K562 (cell line): ENCODE measurements around the gene ZNRF1. TPM values are rescaled to one million over a fixed set of nuclear protein-coding genes. Genes with fewer than 3 reads are reported as not detected.

Experiments used
- ATAC-seq: fragments of 200-7000 bp; cut with Tn5 transposase; 3 replicates; pipeline ENCODE4 v1.9.1; 2020; ENCODE audit warnings: moderate library complexity
- BruUV-seq: library from RNA; stranded (reverse); fragments of 400-500 nt; replicated peaks from 2 replicates; lab custom pipeline; 2021; lab: Mats Ljungman, UMichigan
- CTCF ChIA-PET: fragments of 300-600 bp; formaldehyde crosslinking; extraction: SDS; loops from one replicate; lab custom pipeline; 2021; ENCODE audit warnings: low intra/inter-chr PET ratio; lab: Yijun Ruan, JAX
- POLR2A ChIA-PET: fragments of 300-600, 350-650 bp; sonication (Branson Sonifier 250); formaldehyde crosslinking; extraction: SDS; loops from one replicate; lab custom pipeline; 2021; ENCODE audit warnings: antibody characterized with exemption, inconsistent platforms; lab: Yijun Ruan, JAX
- DNase-seq, 4 experiments: peaks; one replicate each; pipeline versions ENCODE4 v3.0.0 to v3.0.0-alpha.2; 2011 to 2018; ENCODE audit warnings: low spot score in 3 of 4, mixed read lengths in 3 of 4; ENCODE audit errors: extremely low read depth in 1 of 4
- FAIRE-seq: peaks from 2 replicates; lab custom pipeline; 2011; peaks lifted over from hg19 to GRCh38; lab: Jason Lieb, UNC
- H2AFZ ChIP-seq: 2 replicates; pipeline ENCODE4 v1.6.0; 2011; ENCODE audit warnings: low read depth, low read length, control low read depth, inconsistent platforms
- H3K27ac ChIP-seq: fragments of 200-600 bp; 3 replicates; pipeline ENCODE4 v1.8.0; 2011; ENCODE audit warnings: low read depth, mild to moderate bottlenecking, control low read depth, inconsistent platforms, low read length, moderate library complexity, mixed read lengths; ENCODE audit errors: extremely low read depth
- H3K27me3 ChIP-seq, 2 experiments: fragments of 300-600 bp in 1 of 2; 2 replicates in 1 of 2; 3 replicates in 1 of 2; pipeline versions ENCODE4 v1.6.0 to v1.8.0; 2011; ENCODE audit warnings: inconsistent platforms in 2 of 2, low read length in 2 of 2, mild to moderate bottlenecking in 1 of 2, mixed read lengths in 1 of 2, moderate library complexity in 1 of 2; ENCODE audit not compliant: control insufficient read depth in 2 of 2, insufficient read depth in 2 of 2
- H3K36me3 ChIP-seq: fragments of 300-600 bp; 3 replicates; pipeline ENCODE4 v1.8.0; 2011; ENCODE audit warnings: mild to moderate bottlenecking, low read length, inconsistent platforms; ENCODE audit not compliant: control insufficient read depth, insufficient read depth
- H3K4me1 ChIP-seq, 2 experiments: fragments of 200-600 bp in 1 of 2; replicated peaks in 1 of 2; 2 replicates in 1 of 2; 3 replicates in 1 of 2; pipeline versions ENCODE4 v1.5.1 to v1.8.0; 2011; ENCODE audit warnings: inconsistent platforms in 2 of 2, low read length in 2 of 2, mild to moderate bottlenecking in 1 of 2, mixed read lengths in 1 of 2, moderate library complexity in 1 of 2; ENCODE audit not compliant: control insufficient read depth in 2 of 2, insufficient read depth in 2 of 2
- H3K4me2 ChIP-seq: 2 replicates; pipeline ENCODE4 v1.6.1; 2011; ENCODE audit warnings: low read length, control low read depth, inconsistent platforms, mixed read lengths; ENCODE audit not compliant: insufficient read depth
- H3K4me3 ChIP-seq: fragments of 200-600 bp; sonication (generic), shearing (Covaris generic); 2 replicates; pipeline ENCODE4 v1.5.1; 2016; ENCODE audit warnings: control low read depth, inconsistent platforms
- H3K79me2 ChIP-seq: fragments of 200-600 bp; 3 replicates; pipeline ENCODE4 v1.8.0; 2011; ENCODE audit warnings: low read length, inconsistent platforms; ENCODE audit not compliant: control insufficient read depth, insufficient read depth
- H3K9ac ChIP-seq, 2 experiments: 2 replicates each; pipeline versions ENCODE4 v1.6.0 to v1.6.1; 2011; ENCODE audit warnings: low read depth in 2 of 2, low read length in 2 of 2, control low read depth in 1 of 2, inconsistent platforms in 1 of 2, mild to moderate bottlenecking in 1 of 2, mixed read lengths in 1 of 2; ENCODE audit not compliant: insufficient read depth in 1 of 2
- H3K9me1 ChIP-seq: one replicate; pipeline ENCODE4 v1.6.0; 2011; ENCODE audit warnings: inconsistent platforms, mild to moderate bottlenecking, low read length, moderate library complexity; ENCODE audit not compliant: control insufficient read depth, insufficient read depth
- H3K9me3 ChIP-seq: replicated peaks from 2 replicates; pipeline ENCODE4 v1.5.1; 2011; ENCODE audit warnings: low read depth, low read length, inconsistent platforms; ENCODE audit not compliant: control insufficient read depth, insufficient read depth
- H4K20me1 ChIP-seq: replicated peaks from 2 replicates; pipeline ENCODE4 v1.6.1; 2011; ENCODE audit warnings: low read length, inconsistent platforms, mixed read lengths; ENCODE audit not compliant: control insufficient read depth, insufficient read depth
- ARID4B ChIP-seq: sonication (generic); formaldehyde crosslinking; IDR thresholded peaks from 2 replicates; pipeline ENCODE4 v1.8.0; 2022; ENCODE audit warnings: mild to moderate bottlenecking, missing genetic modification reagents
- GTF3C2 ChIP-seq: IDR thresholded peaks from 3 replicates; pipeline ENCODE4 v1.6.1; 2011; ENCODE audit warnings: borderline replicate concordance, mild to moderate bottlenecking, moderate library complexity; ENCODE audit not compliant: insufficient read length; ENCODE audit errors: extremely low read depth
- HDAC2 ChIP-seq: fragments of 450-650 bp; IDR thresholded peaks from 2 replicates; pipeline ENCODE4 v1.6.1; 2016; ENCODE audit warnings: mild to moderate bottlenecking
- MAFG ChIP-seq: fragments of 450-650 bp; conservative IDR thresholded peaks from 2 replicates; pipeline ENCODE4 v1.6.1; 2016; ENCODE audit warnings: missing genetic modification characterization, missing compliant biosample characterization
- PCBP1 ChIP-seq: fragments of 200-400 bp; formaldehyde crosslinking; IDR thresholded peaks from 2 replicates; pipeline ENCODE4 v1.6.1; 2018; ENCODE audit warnings: mild to moderate bottlenecking, low read depth, low read length; ENCODE audit not compliant: poor library complexity, severe bottlenecking
- SMC3 ChIP-seq: conservative IDR thresholded peaks from 2 replicates; pipeline ENCODE4 v1.6.1; 2011; ENCODE audit warnings: low read depth, low read length, improper control_type of control experiment; ENCODE audit not compliant: insufficient read depth
- XRCC5 ChIP-seq: fragments of 200-400 bp; formaldehyde crosslinking; IDR thresholded peaks from 2 replicates; pipeline ENCODE4 v1.6.1; 2017; ENCODE audit warnings: low read depth, mild to moderate bottlenecking, low read length
- ZNF175 ChIP-seq: fragments of 200-800 bp; sonication (Bioruptor generic); IDR thresholded peaks from 2 replicates; pipeline ENCODE4 v1.6.1; 2016; ENCODE audit warnings: low read depth, mild to moderate bottlenecking, missing genetic modification characterization, missing compliant biosample characterization
- WGBS: fragments of 100-300 bp; shearing (Covaris generic); methylation state at CpG from one replicate; pipeline ENCODE4 v1.1.6; 2016; ENCODE audit warnings: low coverage, mixed read lengths; ENCODE audit not compliant: insufficient coverage; ENCODE audit errors: missing lambda C conversion rate; 5-methylcytosine and 5-hydroxymethylcytosine counted together
- in situ Hi-C: fragments of 300-500 bp; cut with MboI; formaldehyde crosslinking; loops from 4 replicates; pipeline ENCODE4 v1.15.0; 2018; ENCODE audit warnings: inconsistent platforms, mixed read lengths
- intact Hi-C: fragments of 100-400 bp; cut with micrococcal nuclease; formaldehyde crosslinking; loops from 2 replicates; pipeline ENCODE4 v1.14.2; 2022
- polyA plus RNA-seq, 8 experiments: library from polyadenylated mRNA; depleted of rRNA in 4 of 8; stranded (reverse) in 5 of 8; unstranded in 3 of 8; fragments of >200 nt; fragmentation: Nextera tagmentation in 2 of 8; fragmentation: Illumina TruSeq in 1 of 8; extraction: Ambion mirVana in 2 of 8; extraction: Trizol in 1 of 8; gene quantifications; 2 replicates each; pipeline versions ENCODE4 v1.2.1 to v1.2.3, GENCODE V29; 2011 to 2014; ENCODE audit warnings: inconsistent platforms in 1 of 8, missing spikeins in 1 of 8
- total RNA-seq, 7 experiments: library from RNA; depleted of rRNA in 6 of 7; stranded (reverse); fragments of >200 nt in 6 of 7; fragmentation: Illumina TruSeq in 2 of 7; extraction: Trizol in 2 of 7; gene quantifications; 2 replicates each; pipeline versions ENCODE4 v1.2.1 to v1.2.3, GENCODE V29; 2011 to 2021; ENCODE audit warnings: low replicate concordance in 1 of 7

Gene ZNRF1
- total and polyA plus RNA-seq, 9 of the 15 experiments (the other 6 are each of a cell fraction or from before 2014, with no cell fraction given): 9.5 to 37.7 (median 20.0) TPM

- WGBS: 68% methylated on average over 3 of the region's 3 CpGs
- POLR2A ChIA-PET: no interaction called here
- Histone ChIP-seq H3K4me2 (no peak overlapping the region), H2AFZ (no peak overlapping the region), H3K9ac (no peak overlapping the region), H3K4me1 (peaks cover 12 to 15% of the 10 kb centered on the region in 2 experiments), H3K36me3 (peaks cover 19% of the 10 kb centered on the region; the same call in 1 of the 3 replicates), H3K27me3 (no peaks in the 10 kb centered on the region), H3K9me1 (no peaks in the 10 kb centered on the region), H3K79me2 (no peaks in the 10 kb centered on the region; the same call in 1 of the 3 replicates), H3K4me3 (no peak overlapping the region), H3K27ac (no peak overlapping the region), H3K9me3 (no peaks in the 10 kb centered on the region), H4K20me1 (no peaks in the 10 kb centered on the region)
- no peak for FAIRE-seq
- TF ChIP-seq HDAC2 (no peak), PCBP1 (no peak), ARID4B (no peak), GTF3C2 (no peak), SMC3 (no peak), XRCC5 (no peak), MAFG (no peak), ZNF175 (no peak)
- in situ Hi-C loops: no loop called here
- no peak for DNase-seq
- BruUV-seq: no TSS peak
- CTCF ChIA-PET: no interaction called here
- intact Hi-C loops: no loop called here
- no peak for ATAC-seq
Observed at GRCh38 chr16:75100603-75100990, 101.8 kb downstream of the ZNRF1 start.
